Tibial nerve (tissue), 4 donors: ENCODE measurements around the gene POLR3H. TPM values are rescaled to one million over a fixed set of nuclear protein-coding genes. Genes with fewer than 3 reads are reported as not detected.
A peak's percentile ranks its signal among the peaks of the same experiment; 100 is the strongest.
"Not testable (repeated sequence)": the region's sequence is repeated elsewhere in the genome, so short reads cannot be mapped to it uniquely, and the experiment has no call there.

Experiments
- DNase-seq, 2 donors: peaks; one replicate each; pipeline ENCODE4 v3.0.0-alpha.2; 2019; ENCODE audit warnings: low spot score in 2 of 2
- H3K27ac ChIP-seq, 4 donors: fragments of 200-600 bp; sonication (generic) in 3 of 4; one replicate each; pipeline ENCODE4 v1.5.1; 2017 to 2019; ENCODE audit warnings: mild to moderate bottlenecking in 1 of 4
- H3K27me3 ChIP-seq, 2 donors: fragments of 200-600 bp; sonication (generic) in 1 of 2; one replicate each; pipeline versions ENCODE4 v1.5.1 to v1.6.0; 2017 to 2019
- H3K36me3 ChIP-seq, 3 donors: fragments of 200-600 bp; sonication (generic); one replicate each; pipeline ENCODE4 v1.5.1; 2018 to 2019
- H3K4me1 ChIP-seq, 4 donors: fragments of 200-600 bp; sonication (generic) in 3 of 4; one replicate each; pipeline ENCODE4 v1.5.1; 2017 to 2019
- H3K4me3 ChIP-seq, 4 donors: fragments of 200-600 bp; sonication (generic) in 3 of 4; one replicate each; pipeline ENCODE4 v1.5.1; 2017 to 2019; ENCODE audit warnings: mild to moderate bottlenecking in 1 of 4, moderate library complexity in 1 of 4
- H3K9me3 ChIP-seq, 4 donors: fragments of 200-600 bp; sonication (generic) in 3 of 4; one replicate each; pipeline ENCODE4 v1.5.1; 2017 to 2019
- CTCF ChIP-seq, 5 experiments: fragments of 200-600 bp in 3 of 5; fragments of 450-650 bp in 2 of 5; sonication (generic) in 3 of 5; IDR thresholded peaks; one replicate each; pipeline ENCODE4 v1.5.1; 2016 to 2019; ENCODE audit warnings: antibody characterized with exemption in 5 of 5, mild to moderate bottlenecking in 3 of 5, moderate library complexity in 2 of 5
- EP300 ChIP-seq, 2 donors: sonication (generic); formaldehyde crosslinking; IDR thresholded peaks; one replicate each; pipeline ENCODE4 v1.6.1; 2017; ENCODE audit warnings: antibody characterized with exemption in 2 of 2, mild to moderate bottlenecking in 1 of 2
- POLR2A ChIP-seq, 2 donors: fragments of 450-650 bp; IDR thresholded peaks; one replicate each; pipeline ENCODE4 v1.6.1; 2017; ENCODE audit warnings: antibody characterized with exemption in 2 of 2, mild to moderate bottlenecking in 2 of 2, moderate library complexity in 2 of 2
- WGBS, 2 donors: methylation state at CpG; one replicate each; pipeline ENCODE4 v1.1.5; 2018; 5-methylcytosine and 5-hydroxymethylcytosine counted together
- total RNA-seq, 4 donors: library from RNA; depleted of rRNA; stranded (reverse); fragments of >200 nt; gene quantifications; one replicate each; pipeline ENCODE4 v1.1.0, GENCODE V29; 2016

POLR3H gene
- total RNA-seq, 4 donors from 2014 or later, result 26.6 to 33.6 (median 27.5) TPM

GRCh38 chr22:41564563-41564962 is 20.3 kb upstream of the POLR3H start:
- Histone ChIP-seq H3K27me3 (no peaks in the 10 kb centered on the region), H3K36me3 (no peaks in the 10 kb centered on the region), H3K4me1 (peaks cover 0 to 39% (median 5%) of the 10 kb centered on the region in 4 donors), H3K4me3 (no peak overlapping the region), H3K9me3 (no peaks in the 10 kb centered on the region), H3K27ac (peak overlapping the region in 2 of 4 donors; percentile 10 to 43)
- TF ChIP-seq EP300 (IDR thresholded peaks at IDR 0.05) (no peak), CTCF (IDR thresholded peaks at IDR 0.05) (no peak), POLR2A (IDR thresholded peaks at IDR 0.05) (no peak)
- WGBS, 2 donors, result 85 to 88% methylated on average over 8 of the region's 8 CpGs
- no peak for DNase-seq

GRCh38 chr22:41563051-41563711 is 18.9 kb upstream of the POLR3H start:
- Histone ChIP-seq H3K4me3 (no peak overlapping the region), H3K27me3 (no peaks in the 10 kb centered on the region), H3K4me1 (peaks cover 0 to 45% (median 5%) of the 10 kb centered on the region in 4 donors), H3K27ac (peak overlapping the region in 2 of 4 donors; percentile 60 to 64), H3K36me3 (no peaks in the 10 kb centered on the region), H3K9me3 (no peaks in the 10 kb centered on the region)
- no peak for TF ChIP-seq EP300 (IDR thresholded peaks at IDR 0.05)
- no peak for TF ChIP-seq POLR2A (IDR thresholded peaks at IDR 0.05)
- no peak for DNase-seq
- 32 to 41% methylated on average over 8 to 10 of the region's 10 CpGs for WGBS, 2 donors

GRCh38 chr22:41562461-41562860 is 18.2 kb upstream of the POLR3H start:
- Histone ChIP-seq H3K4me3 (peak overlapping the region in 1 of 4 donors; percentile 30), H3K27me3 (no peaks in the 10 kb centered on the region), H3K36me3 (no peaks in the 10 kb centered on the region), H3K9me3 (no peaks in the 10 kb centered on the region), H3K4me1 (peaks cover 0 to 51% (median 12%) of the 10 kb centered on the region in 4 donors), H3K27ac (peak overlapping the region in 2 of 4 donors; percentile 60 to 64)
- no peak for TF ChIP-seq EP300 (IDR thresholded peaks at IDR 0.05)
- no peak for DNase-seq
- WGBS, 2 donors, result 77 to 87% methylated on average over 2 to 4 of the region's 4 CpGs

- H3K36me3 ChIP-seq, result no peaks in the 10 kb centered on the region
- TF ChIP-seq EP300 (IDR thresholded peaks at IDR 0.05) (no peak), POLR2A (IDR thresholded peaks at IDR 0.05) (no peak), CTCF (IDR thresholded peaks at IDR 0.05) (no peak)
- H3K4me3 ChIP-seq, result peak overlapping the region in 1 of 4 donors; percentile 30
- H3K27me3 ChIP-seq, result no peaks in the 10 kb centered on the region
- no peak for DNase-seq
- peak overlapping the region in 2 of 4 donors; percentile 28 to 64 for H3K27ac ChIP-seq
- 40 to 74% methylated on average over 5 of the region's 5 CpGs for WGBS, 2 donors
- peaks cover 0 to 51% (median 16%) of the 10 kb centered on the region in 4 donors for H3K4me1 ChIP-seq
- no peaks in the 10 kb centered on the region for H3K9me3 ChIP-seq
Measured at GRCh38 chr22:41561788-41562187, 17.5 kb upstream of the POLR3H start.

- TF ChIP-seq EP300 (IDR thresholded peaks at IDR 0.05), result no peak
- no peak for TF ChIP-seq CTCF (IDR thresholded peaks at IDR 0.05)
- TF ChIP-seq POLR2A (IDR thresholded peaks at IDR 0.05), result no peak
- H3K27me3 ChIP-seq, result no peaks in the 10 kb centered on the region
- 44 to 59% methylated on average over 3 to 10 of the region's 10 CpGs for WGBS, 2 donors
- no peak for DNase-seq
- H3K9me3 ChIP-seq, result no peaks in the 10 kb centered on the region
- peak overlapping the region in 2 of 4 donors; percentile 6 to 30 for H3K4me3 ChIP-seq
- H3K36me3 ChIP-seq, result no peaks in the 10 kb centered on the region
- H3K4me1 ChIP-seq, result peaks cover 0 to 54% (median 20%) of the 10 kb centered on the region in 4 donors
- peak overlapping the region in 2 of 4 donors; percentile 28 to 64 for H3K27ac ChIP-seq
Measured at GRCh38 chr22:41561335-41561734, 17.1 kb upstream of the POLR3H start.

GRCh38 chr22:41560095-41560471 is 15.8 kb upstream of the POLR3H start:
- WGBS, 2 donors, result 64 to 65% methylated on average over 6 of the region's 6 CpGs
- TF ChIP-seq CTCF (IDR thresholded peaks at IDR 0.05) (no peak), EP300 (IDR thresholded peaks at IDR 0.05) (no peak), POLR2A (IDR thresholded peaks at IDR 0.05) (no peak)
- Histone ChIP-seq H3K9me3 (no peaks in the 10 kb centered on the region), H3K4me1 (peaks cover 0 to 51% (median 21%) of the 10 kb centered on the region in 4 donors), H3K36me3 (no peaks in the 10 kb centered on the region), H3K27ac (peak overlapping the region in 1 of 4 donors; percentile 64), H3K27me3 (no peaks in the 10 kb centered on the region), H3K4me3 (no peak overlapping the region)
- no peak for DNase-seq

GRCh38 chr22:41558241-41558630 is 14.0 kb upstream of the POLR3H start:
- Histone ChIP-seq H3K27ac (peak overlapping the region in 2 of 4 donors; percentile 73 to 82), H3K4me1 (peaks cover 0 to 47% (median 21%) of the 10 kb centered on the region in 4 donors)
- DNase-seq, result not testable (repeated sequence)

More at GRCh38 chr22:41558241-41558630, 14.0 kb upstream of the POLR3H start:
- WGBS, 2 donors, result 85 to 86% methylated on average over 13 of the region's 13 CpGs
- not testable (repeated sequence) for H3K27me3 ChIP-seq, H3K9me3 ChIP-seq, H3K36me3 ChIP-seq, H3K4me3 ChIP-seq
